ENCODE measurements around the gene APBB2.
"Not testable (repeated sequence)": the region's sequence is repeated elsewhere in the genome, so short reads cannot be mapped to it uniquely, and the experiment has no call there.

The APBB2 gene

GRCh38 chr4:40825014-40825838 is 389.1 kb downstream of the APBB2 start:
- DNase-seq (ENCODE audit: low spot score), result no peak

DNA sequence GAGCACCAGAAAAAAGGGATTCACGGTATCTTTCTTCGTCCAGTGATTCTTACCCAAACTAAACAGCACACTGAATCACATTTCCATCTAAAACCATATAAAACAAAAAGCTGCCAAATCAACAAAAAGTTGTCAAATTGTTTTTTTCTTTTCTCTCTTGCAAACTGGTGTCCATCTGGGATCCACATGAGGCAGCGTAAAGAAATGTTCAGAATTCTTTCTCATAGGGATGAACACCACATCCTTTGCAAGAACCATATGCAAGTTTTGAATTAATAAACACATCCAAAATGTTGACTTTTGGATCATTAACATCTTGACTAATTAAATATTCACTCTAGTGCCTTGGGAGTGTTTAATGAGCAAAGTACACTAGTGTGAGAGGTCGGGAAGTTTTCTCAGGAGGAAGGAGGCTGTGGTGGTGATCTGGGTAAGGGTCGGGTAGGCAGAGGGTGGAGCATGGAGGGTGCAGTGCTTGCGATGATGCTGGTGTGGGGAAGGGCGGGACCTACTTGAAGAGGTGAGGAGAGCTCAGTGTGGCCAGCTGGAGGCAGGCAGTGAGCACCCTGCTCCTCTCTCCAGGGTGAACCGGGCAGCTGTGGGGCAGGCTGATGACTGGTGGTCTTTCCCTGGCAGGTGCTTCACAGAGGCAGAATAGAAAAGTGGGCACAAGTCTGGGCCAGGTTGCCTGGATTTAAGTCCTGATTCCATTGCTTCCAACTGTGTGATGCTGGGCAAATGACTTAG is 391.7 kb downstream of the APBB2 start:
- no peak for DNase-seq (ENCODE audit: low spot score)

DNA sequence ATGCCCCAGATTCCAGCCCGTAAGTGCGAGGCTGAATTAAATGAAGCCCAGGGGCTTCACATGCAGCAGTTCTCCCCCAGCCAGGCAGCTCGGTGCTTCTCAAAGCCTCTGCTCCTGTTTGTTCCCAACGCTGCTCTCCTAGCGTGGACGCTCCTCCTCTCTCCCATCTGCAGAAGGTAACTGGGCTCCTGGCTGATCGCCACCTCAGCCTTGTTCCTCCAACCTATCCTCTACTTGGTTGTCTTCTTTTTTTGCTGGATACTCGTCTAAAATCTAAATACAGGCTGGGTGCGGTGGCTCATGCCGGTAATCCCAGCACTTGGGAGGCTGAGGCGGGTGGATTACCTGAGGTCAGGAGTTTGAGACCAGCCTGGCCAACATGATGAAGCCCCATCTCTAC is 394.2 kb downstream of the APBB2 start:
- no peak for DNase-seq (ENCODE audit: low spot score)

DNA sequence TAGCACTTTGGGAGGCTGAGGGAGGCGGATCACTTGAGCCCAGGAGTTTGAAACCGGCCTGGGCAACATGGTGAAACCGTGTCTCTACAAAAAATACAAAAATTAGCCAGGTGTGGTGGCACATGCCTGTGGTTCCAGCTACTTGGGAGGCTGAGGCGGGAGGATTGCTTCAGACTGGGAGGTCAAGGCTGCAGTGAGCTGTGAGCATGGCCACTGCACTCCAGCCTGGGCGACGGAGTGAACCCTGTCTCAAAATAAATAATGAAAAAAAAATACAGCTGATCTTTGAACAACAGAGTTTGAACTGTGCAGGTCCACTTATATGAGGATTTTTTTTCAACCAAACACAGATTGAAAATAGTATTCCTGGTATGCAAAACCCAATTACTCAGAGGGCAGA is 397.2 kb downstream of the APBB2 start:
- not testable (repeated sequence) for DNase-seq (ENCODE audit: low spot score)

DNA sequence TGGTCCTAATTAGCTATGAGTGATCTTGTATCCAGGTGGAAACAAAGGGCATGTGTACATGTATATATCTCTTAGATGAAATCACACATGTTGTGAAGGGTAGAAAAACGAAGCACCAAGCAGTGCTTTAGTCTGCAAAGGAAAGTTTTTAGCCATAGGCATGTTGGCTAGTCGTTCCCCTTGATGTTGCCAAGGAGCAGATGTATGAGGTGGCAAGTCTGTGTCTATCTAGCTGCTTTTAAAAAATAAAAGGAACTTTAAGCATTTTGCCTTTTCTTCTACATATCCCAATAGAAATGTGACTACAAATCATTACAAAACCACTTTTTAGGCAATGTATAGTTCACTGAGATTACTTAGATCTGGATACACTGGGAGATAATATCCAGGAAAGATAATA is 401.5 kb downstream of the APBB2 start:
- no peak for DNase-seq (ENCODE audit: low spot score)

DNA sequence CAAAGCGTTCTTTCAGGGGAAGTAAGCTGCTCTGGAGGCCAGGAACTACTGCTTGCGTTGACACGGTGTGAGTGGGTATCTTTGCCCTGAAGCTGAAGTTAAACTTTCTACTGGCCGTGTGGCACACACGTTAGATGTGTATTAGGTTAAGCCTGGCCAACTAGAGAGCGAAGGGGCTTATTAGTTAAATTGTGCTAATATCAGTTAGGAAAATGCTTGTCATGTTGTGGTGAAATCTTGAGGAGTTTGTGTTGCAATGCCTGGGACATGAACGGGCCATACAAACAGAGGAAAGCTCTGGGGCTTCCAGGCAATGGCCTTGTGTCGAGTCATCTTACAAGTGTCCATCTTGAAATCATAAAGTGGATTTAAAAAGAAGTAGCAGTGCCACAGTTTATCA is 402.0 kb downstream of the APBB2 start:
- no peak for DNase-seq (ENCODE audit: low spot score)

GRCh38 chr4:40811956-40812355 is 402.4 kb downstream of the APBB2 start:
- no peak for DNase-seq (ENCODE audit: low spot score)

DNA sequence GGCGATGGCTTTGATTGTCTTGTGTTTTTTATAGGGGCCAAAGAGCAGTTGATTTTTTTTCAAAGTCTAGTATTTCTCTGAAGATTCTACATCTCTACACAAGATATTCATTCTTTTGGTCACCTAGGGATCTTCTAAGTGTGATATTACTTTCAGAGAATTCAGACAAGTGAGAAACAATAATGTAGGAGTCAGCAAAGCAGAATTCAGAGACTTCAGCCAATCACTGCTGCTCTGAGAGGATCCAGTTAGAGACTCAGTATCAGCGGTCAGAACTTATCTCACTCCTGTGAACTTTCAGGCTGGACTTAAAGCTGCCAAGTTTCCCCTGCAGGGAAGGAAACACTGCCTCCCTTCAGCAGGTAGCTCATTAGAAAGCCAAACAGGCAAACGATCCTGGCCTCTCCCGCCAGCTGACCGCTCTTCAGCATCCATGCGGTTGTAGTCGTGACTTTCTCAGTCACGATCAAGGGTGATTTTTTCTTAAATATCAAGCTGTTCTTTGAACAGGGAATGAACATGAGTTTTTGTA is 405.4 kb downstream of the APBB2 start:
- DNase-seq (ENCODE audit: low spot score), result no peak

GRCh38 chr4:40804598-40804997 is 409.7 kb downstream of the APBB2 start:
- no peak for DNase-seq (ENCODE audit: low spot score)

GRCh38 chr4:40800064-40800463 is 414.3 kb downstream of the APBB2 start:
- DNase-seq (ENCODE audit: low spot score), result no peak

DNA sequence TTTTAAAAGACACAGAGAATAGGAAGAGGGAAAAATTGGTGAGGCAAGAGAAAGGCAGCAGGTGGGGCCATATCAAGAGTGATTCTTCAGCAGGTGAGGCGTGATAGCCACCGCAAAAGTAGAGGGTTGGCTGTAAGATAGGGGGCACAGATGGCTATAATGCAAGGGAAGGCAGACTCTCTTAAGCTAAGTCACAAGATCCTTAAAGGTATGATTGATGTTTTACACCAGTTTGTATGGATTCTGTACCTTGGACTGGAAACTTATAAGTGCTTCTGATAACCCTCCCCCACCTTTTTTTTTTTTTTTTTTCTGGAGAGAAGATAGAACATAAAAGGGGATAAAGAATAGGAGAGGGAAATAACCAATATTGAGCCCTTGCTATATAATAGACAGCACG is 424.6 kb downstream of the APBB2 start:
- DNase-seq (ENCODE audit: low spot score), result no peak

GRCh38 chr4:40789031-40789430 is 425.3 kb downstream of the APBB2 start:
- no peak for DNase-seq (ENCODE audit: low spot score)

DNA sequence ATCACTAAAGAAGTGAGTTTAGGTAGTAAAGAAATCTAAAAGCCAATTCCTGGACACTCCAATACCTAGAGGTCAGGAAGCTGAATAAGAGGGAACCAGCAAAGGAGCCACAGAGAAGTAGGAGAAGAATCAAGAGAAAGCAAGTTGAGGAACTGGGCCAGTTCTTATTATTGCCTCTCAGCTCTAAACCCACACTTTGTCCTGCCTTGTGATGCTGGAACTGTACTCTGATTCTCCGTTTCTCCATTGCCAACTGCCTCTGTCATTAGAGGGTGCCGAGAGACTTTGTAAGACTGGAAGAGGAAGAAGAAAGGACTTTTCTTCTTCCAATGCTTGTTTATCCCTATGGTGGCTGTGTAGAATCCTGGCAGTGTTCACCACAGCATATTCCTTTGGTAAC is 426.0 kb downstream of the APBB2 start:
- DNase-seq (ENCODE audit: low spot score), result no peak

DNA sequence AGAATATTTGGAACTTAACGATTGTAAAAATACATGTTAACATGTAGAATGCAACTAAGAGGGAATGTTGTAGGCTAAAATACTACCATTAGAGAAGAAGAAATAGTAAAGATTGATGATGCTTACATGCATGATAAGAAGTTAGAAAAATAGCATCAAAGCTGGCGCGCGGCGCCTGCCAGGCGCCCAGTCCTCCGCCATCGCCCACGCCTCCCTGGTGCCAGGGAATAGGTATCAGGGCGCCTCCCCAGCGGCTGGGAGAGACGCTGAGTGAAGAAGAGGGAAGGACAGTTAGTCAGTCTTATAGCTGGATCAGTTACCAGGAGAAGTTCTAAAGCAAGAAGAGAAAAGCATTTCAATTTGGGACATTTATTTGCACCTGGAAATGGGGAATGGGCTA is 428.6 kb downstream of the APBB2 start:
- no peak for DNase-seq (ENCODE audit: low spot score)

GRCh38 chr4:40782876-40783275 is 431.5 kb downstream of the APBB2 start:
- no peak for DNase-seq (ENCODE audit: low spot score)

DNA sequence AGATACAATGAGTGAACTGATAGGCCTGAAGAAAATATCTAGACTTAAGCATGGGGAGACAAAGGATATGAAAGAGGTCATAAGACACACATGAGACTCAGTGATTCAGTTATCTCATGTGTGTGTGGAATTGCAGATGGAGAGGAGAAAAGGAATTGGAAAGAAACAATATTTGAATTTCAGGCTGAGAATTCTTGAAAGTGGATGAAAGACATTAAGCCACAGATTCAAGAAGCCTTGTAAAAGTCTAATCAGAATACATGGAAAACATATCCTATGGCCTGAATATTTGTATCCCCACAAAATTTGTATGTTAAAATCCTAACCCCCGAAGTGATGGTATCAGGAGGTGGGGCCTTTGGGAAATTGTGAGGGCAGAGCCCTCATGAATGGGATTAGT is 436.3 kb downstream of the APBB2 start:
- no peak for DNase-seq (ENCODE audit: low spot score)

DNA sequence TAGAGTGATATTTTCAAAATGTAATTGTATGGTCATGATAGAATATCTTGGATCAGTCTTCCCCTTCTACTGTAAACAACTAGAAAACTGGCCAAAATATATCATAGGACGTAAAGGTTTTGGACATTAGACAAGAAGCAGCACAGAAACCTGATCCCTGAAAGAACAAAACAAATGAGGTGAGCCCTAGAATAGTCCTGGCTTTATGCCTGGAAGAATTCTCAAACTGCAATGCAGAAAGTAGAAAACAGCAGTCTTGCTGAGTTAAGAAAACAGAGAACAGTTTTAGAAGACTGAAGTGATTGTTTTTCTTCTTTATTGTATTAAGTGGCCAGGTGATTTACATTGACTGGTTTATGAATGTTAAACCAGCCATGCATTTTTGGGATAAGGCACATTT is 445.1 kb downstream of the APBB2 start:
- no peak for DNase-seq (ENCODE audit: low spot score)

DNA sequence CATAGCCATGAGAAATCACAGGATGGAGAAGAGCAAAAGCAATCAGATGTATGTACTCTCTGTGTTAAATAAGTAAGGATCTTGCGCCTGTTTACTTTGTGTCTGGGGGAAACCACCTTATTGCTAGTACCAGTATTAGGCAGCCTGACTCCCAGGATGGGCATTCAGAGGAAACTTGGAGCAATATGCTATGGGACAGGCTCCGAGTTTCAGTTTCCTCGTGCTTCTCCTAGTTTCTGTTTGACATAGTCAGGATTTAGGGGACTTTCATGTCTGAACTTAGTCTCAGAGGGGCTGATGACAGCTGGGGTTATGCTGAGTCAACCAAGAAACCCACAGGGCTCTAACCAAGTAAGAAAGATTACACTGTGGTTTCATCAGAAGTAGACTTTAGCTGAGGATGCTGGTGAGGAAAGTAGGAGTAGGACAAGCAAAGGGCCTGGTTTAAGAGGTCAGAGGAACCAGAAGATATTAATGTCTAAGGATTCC is 451.1 kb downstream of the APBB2 start:
- DNase-seq (ENCODE audit: low spot score), result peak; percentile 3
